Kidney (tissue), 14 donors: ENCODE measurements around the gene ATAD2B. TPM values are rescaled to one million over a fixed set of nuclear protein-coding genes. Genes with fewer than 3 reads are reported as not detected.

Source experiments
- DNase-seq, 5 donors: peaks; one replicate each; pipeline ENCODE4 v3.0.0-alpha.2; 2013 to 2020
- FAIRE-seq: peaks from 2 replicates; lab custom pipeline; 2012; peaks lifted over from hg19 to GRCh38; lab: Jason Lieb, UNC
- H3K27ac ChIP-seq, 2 donors: one replicate each; pipeline ENCODE4 v1.7.0; 2013; ENCODE audit warnings: low read depth in 2 of 2, low read length in 2 of 2, inconsistent platforms in 1 of 2
- H3K27me3 ChIP-seq: one replicate; pipeline ENCODE4 v1.7.1; 2013; ENCODE audit warnings: low read length, inconsistent platforms; ENCODE audit not compliant: control insufficient read depth, insufficient read depth
- H3K36me3 ChIP-seq, 3 donors: one replicate each; pipeline versions ENCODE4 v1.7.0 to v1.7.1; 2013; ENCODE audit warnings: low read length in 3 of 3, control low read depth in 1 of 3, inconsistent platforms in 1 of 3; ENCODE audit not compliant: insufficient read depth in 3 of 3, control insufficient read depth in 2 of 3
- H3K4me1 ChIP-seq, 3 donors: one replicate each; pipeline versions ENCODE4 v1.7.0 to v1.7.1; 2013; ENCODE audit warnings: low read length in 3 of 3, inconsistent platforms in 1 of 3, low read depth in 1 of 3; ENCODE audit not compliant: control insufficient read depth in 2 of 3, insufficient read depth in 2 of 3
- H3K4me3 ChIP-seq, 3 donors: one replicate each; pipeline versions ENCODE4 v1.7.0 to v1.8.1; 2013; ENCODE audit warnings: low read length in 3 of 3, control low read depth in 1 of 3, inconsistent platforms in 1 of 3
- H3K9ac ChIP-seq, 3 donors: one replicate each; pipeline versions ENCODE4 v1.7.0 to v1.7.1; 2013; ENCODE audit warnings: low read length in 3 of 3, control low read depth in 1 of 3, inconsistent platforms in 1 of 3
- H3K9me3 ChIP-seq, 3 donors: one replicate each; pipeline versions ENCODE4 v1.7.0 to v1.7.1; 2013; ENCODE audit warnings: low read length in 3 of 3, control low read depth in 1 of 3, inconsistent platforms in 1 of 3; ENCODE audit not compliant: control insufficient read depth in 2 of 3, insufficient read depth in 1 of 3
- intact Hi-C: fragments of 100-400 bp; cut with DNase I; formaldehyde crosslinking; loops from one replicate; pipeline ENCODE4 v1.11.1; 2022
- polyA plus RNA-seq: library from polyadenylated mRNA; stranded (reverse); fragments of 350-450 nt; fragmentation: Illumina TruSeq; extraction: RNeasy Lipid Tissue Mini Kit (QIAGEN cat#74804); gene quantifications from one replicate; pipeline ENCODE4 v1.2.3, GENCODE V29; 2014; ENCODE audit warnings: low read depth, low replicate concordance; ENCODE audit not compliant: insufficient read depth
- total RNA-seq: library from RNA; stranded (reverse); fragmentation: NEBNext Ultra II Directional; extraction: Animal tissue kit (Norgen Biotek cat#: 25700); gene quantifications from one replicate; pipeline ENCODE4 v1.2.1, GENCODE V29; 2021
- TF ChIP-seq, protein P1 (sequence below): IDR thresholded peaks from 3 replicates; pipeline ENCODE4 v1.5.1; 2012; ENCODE audit warnings: mild to moderate bottlenecking, moderate library complexity, borderline replicate concordance; ENCODE audit not compliant: insufficient read depth; ENCODE audit errors: extremely low read depth
- donor health status: control.
- donor health status: control.
- donor health status: control.
- donor health status: control.
- donor health status: control.
- donor health status: DM: yes; HTN: yes; CAD: no.
- donor health status: Normal renal cell carcinoma (clear cell type).

ATAD2B gene
- total and polyA plus RNA-seq, 2 donors from 2014 or later: 2.3 to 28.7 TPM

- no peak overlapping the region for H3K27ac ChIP-seq
- H3K9me3 ChIP-seq: no peaks in the 10 kb centered on the region
- no peaks in the 10 kb centered on the region for H3K36me3 ChIP-seq
- TF ChIP-seq, protein P1, sequence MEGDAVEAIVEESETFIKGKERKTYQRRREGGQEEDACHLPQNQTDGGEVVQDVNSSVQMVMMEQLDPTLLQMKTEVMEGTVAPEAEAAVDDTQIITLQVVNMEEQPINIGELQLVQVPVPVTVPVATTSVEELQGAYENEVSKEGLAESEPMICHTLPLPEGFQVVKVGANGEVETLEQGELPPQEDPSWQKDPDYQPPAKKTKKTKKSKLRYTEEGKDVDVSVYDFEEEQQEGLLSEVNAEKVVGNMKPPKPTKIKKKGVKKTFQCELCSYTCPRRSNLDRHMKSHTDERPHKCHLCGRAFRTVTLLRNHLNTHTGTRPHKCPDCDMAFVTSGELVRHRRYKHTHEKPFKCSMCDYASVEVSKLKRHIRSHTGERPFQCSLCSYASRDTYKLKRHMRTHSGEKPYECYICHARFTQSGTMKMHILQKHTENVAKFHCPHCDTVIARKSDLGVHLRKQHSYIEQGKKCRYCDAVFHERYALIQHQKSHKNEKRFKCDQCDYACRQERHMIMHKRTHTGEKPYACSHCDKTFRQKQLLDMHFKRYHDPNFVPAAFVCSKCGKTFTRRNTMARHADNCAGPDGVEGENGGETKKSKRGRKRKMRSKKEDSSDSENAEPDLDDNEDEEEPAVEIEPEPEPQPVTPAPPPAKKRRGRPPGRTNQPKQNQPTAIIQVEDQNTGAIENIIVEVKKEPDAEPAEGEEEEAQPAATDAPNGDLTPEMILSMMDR: no peak
- no peak overlapping the region for H3K9ac ChIP-seq
- no peak for DNase-seq
- intact Hi-C loops: no loop called here
- no peak for FAIRE-seq
- no peaks in the 10 kb centered on the region for H3K27me3 ChIP-seq
- no peak overlapping the region for H3K4me3 ChIP-seq
- H3K4me1 ChIP-seq: no peaks in the 10 kb centered on the region
Observed at GRCh38 chr2:23722255-23722654, 204.7 kb downstream of the ATAD2B start.

DNA sequence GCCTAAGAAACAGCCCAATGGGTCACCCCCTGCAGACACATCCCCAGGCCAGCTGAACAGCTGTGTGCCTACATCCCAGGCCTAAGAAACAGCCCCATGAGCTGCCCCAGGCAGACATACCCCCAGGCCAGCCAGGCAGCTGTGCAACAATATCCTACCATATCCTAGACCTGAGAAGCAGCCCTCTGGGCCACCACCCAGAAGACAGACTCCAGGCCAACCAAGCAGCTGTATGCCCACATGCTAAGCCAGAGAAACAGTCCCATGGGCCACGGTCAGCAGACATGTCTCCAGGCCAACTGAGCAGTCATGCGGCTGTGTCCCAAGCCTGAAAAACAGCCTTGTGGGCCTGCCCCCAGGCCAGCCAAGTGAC, 205.5 kb downstream of the ATAD2B start:
- H3K9me3 ChIP-seq: no peaks in the 10 kb centered on the region

DNA sequence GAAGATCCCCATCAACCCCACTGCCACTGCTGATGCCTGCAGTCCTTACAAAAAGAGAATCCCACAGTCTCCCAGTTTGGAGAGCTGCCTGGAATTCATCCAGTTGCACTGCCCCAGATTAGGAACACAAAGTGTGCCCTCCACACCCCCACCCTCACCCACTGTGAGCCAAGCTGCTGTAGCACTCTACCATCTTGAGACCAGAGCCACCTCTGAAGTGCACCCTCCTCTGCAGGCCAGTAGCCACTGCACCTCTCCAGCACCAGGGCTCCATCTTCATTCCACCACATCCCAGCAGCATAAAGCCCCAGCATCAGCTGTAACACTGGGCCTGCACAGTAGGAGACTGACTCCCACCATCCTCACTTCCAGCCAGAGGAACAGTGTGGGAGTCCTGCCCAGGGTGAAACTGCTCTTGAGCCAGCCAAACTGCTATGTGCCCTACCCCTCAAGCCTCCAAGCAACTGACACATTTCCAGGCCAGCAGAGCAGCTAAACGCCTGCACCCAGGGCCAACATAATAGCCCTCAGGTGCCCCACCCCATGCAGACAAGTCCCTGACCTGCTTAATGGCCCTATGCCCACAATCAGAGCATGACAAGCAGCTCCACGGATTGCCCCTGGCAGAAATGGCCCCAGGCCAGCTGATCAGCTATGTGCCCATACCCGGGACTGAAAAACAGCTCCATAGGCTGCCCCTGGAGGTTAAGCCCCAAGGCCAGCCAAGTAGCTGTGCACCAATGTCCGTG, 206.0 kb downstream of the ATAD2B start:
- H3K36me3 ChIP-seq: no peaks in the 10 kb centered on the region
- TF ChIP-seq, protein P1: no peak
- no peaks in the 10 kb centered on the region for H3K27me3 ChIP-seq
- DNase-seq: no peak
- H3K9ac ChIP-seq: no peak overlapping the region
- FAIRE-seq: no peak
- H3K4me3 ChIP-seq: no peak overlapping the region
- intact Hi-C loops: no loop called here
- H3K27ac ChIP-seq: no peak overlapping the region
- no peaks in the 10 kb centered on the region for H3K9me3 ChIP-seq
- H3K4me1 ChIP-seq: no peaks in the 10 kb centered on the region

More for the DNA sequence above, 205.5 kb downstream of the ATAD2B start:
- no peak overlapping the region for H3K4me3 ChIP-seq
- no peaks in the 10 kb centered on the region for H3K27me3 ChIP-seq
- no peak overlapping the region for H3K9ac ChIP-seq
- FAIRE-seq: no peak
- no peaks in the 10 kb centered on the region for H3K4me1 ChIP-seq
- TF ChIP-seq, protein P1: no peak
- no peaks in the 10 kb centered on the region for H3K36me3 ChIP-seq
- no peak for DNase-seq
- no peak overlapping the region for H3K27ac ChIP-seq
- intact Hi-C loops: no loop called here
